GM10266 (cell line): ENCODE data around the gene NRXN3.

Experiments used
- DNase-seq: peaks from one replicate; pipeline ENCODE4 v3.0.0; 2012; ENCODE audit errors: extremely low spot score
- CTCF ChIP-seq: IDR thresholded peaks from 2 replicates; pipeline ENCODE4 v1.5.1; 2012; ENCODE audit warnings: mild to moderate bottlenecking, low read depth; ENCODE audit not compliant: control insufficient read depth, insufficient read depth; ENCODE audit errors: missing control alignments

NRXN3 gene

GRCh38 chr14:78885884-78886283 is 715.7 kb downstream of the NRXN3 start:
- no peak for TF ChIP-seq CTCF
- DNase-seq, result no peak

- DNase-seq, result no peak
- TF ChIP-seq CTCF, result no peak
These were observed 727.3 kb downstream of the NRXN3 start for GRCh38 chr14:78897443-78897842.

GRCh38 chr14:78902010-78902623 is 731.9 kb downstream of the NRXN3 start:
- peak; percentile 5 for DNase-seq
- peak; percentile 60 for TF ChIP-seq CTCF

GRCh38 chr14:78904094-78904493 is 733.9 kb downstream of the NRXN3 start:
- no peak for DNase-seq
- peak; percentile 5 for TF ChIP-seq CTCF

GRCh38 chr14:78917462-78917861 is 747.3 kb downstream of the NRXN3 start:
- TF ChIP-seq CTCF, result no peak

GRCh38 chr14:78921856-78922255 is 751.7 kb downstream of the NRXN3 start:
- DNase-seq, result no peak
- no peak for TF ChIP-seq CTCF

More at GRCh38 chr14:78917462-78917861, 747.3 kb downstream of the NRXN3 start:
- no peak for DNase-seq

- no peak for TF ChIP-seq CTCF
- no peak for DNase-seq
These were observed 757.1 kb downstream of the NRXN3 start for GRCh38 chr14:78927261-78927660.
